ENCODE data around the gene SLC20A1. TPM values are rescaled to one million over a fixed set of nuclear protein-coding genes. Genes with fewer than 3 reads are reported as not detected.

SLC20A1 gene
- total RNA-seq, 1 experiment from 2014 or later: 154 TPM

GRCh38 chr2:112682101-112682500 lies 36.4 kb downstream of the SLC20A1 start:
- H4K20me1 ChIP-seq (ENCODE audit: insufficient read depth): no peaks in the 10 kb centered on the region
- H3K79me2 ChIP-seq (ENCODE audit: insufficient read depth, low read length): no peaks in the 10 kb centered on the region
- ChIA-PET CTCF (interaction anchor here (1.2 kb wide), 1 partner anchor 11 kb away, joined by 4 read pairs; no protein-coding TSS in a partner anchor), RAD21 (ENCODE audit: low non-redundant PET in 1 of 2, low total read pairs in 2 of 2, uncharacterized antibody in 2 of 2, unreplicated experiment in 2 of 2) (no interaction called here), POLR2A (no interaction called here)
- H3K4me2 ChIP-seq (ENCODE audit: low read length): no peak overlapping the region
- intact Hi-C loops (cut with micrococcal nuclease): no loop called here
- no peaks in the 10 kb centered on the region for H3K36me3 ChIP-seq (ENCODE audit: control insufficient read depth in 1 of 2, insufficient read depth in 2 of 2, low read length in 2 of 2)
- H3K27me3 ChIP-seq (ENCODE audit: insufficient read depth, low read length): no peaks in the 10 kb centered on the region
- H3K9me3 ChIP-seq (ENCODE audit: control insufficient read depth in 1 of 2, insufficient read depth in 1 of 2, low read depth in 1 of 2, low read length in 2 of 2): no peaks in the 10 kb centered on the region
- BruUV-seq (replicated peaks): no TSS peak
- peaks cover 0 to 8% of the 10 kb centered on the region in 2 experiments; a peak in 1 of 4 replicates for H3K4me1 ChIP-seq (ENCODE audit: control insufficient read depth in 1 of 2, insufficient read depth in 2 of 2, low read length in 2 of 2)
- no peak overlapping the region for H3K4me3 ChIP-seq (replicated peaks in 1 of 2; ENCODE audit: low read depth in 1 of 2, low read length in 2 of 2)
- H2AFZ ChIP-seq (ENCODE audit: low read depth, low read length, poor library complexity, severe bottlenecking): no peak overlapping the region
- H3K9me2 ChIP-seq (ENCODE audit: insufficient read depth): no peaks in the 10 kb centered on the region
- no peak overlapping the region for H3K9ac ChIP-seq (ENCODE audit: low read length)
- TF ChIP-seq JUND (IDR thresholded peaks at IDR 0.05) (no peak), SRF (IDR thresholded peaks at IDR 0.05; ENCODE audit: low read depth) (no peak), EZH2phosphoT487 (IDR thresholded peaks at IDR 0.05; ENCODE audit: borderline replicate concordance) (no peak), FOSL1 (IDR thresholded peaks at IDR 0.05; ENCODE audit: low read depth) (no peak), ZFX (IDR thresholded peaks at IDR 0.05) (no peak), CBX3 (IDR thresholded peaks at IDR 0.05; ENCODE audit: low read depth) (no peak), ZNF274 (IDR thresholded peaks at IDR 0.05; ENCODE audit: low read depth, low read length) (no peak), SP1 (IDR thresholded peaks at IDR 0.05; ENCODE audit: low read depth) (no peak), REST (IDR thresholded peaks at IDR 0.05; ENCODE audit: low read depth) (no peak), EGR1 (IDR thresholded peaks at IDR 0.05; ENCODE audit: low read depth) (no peak), CEBPB (IDR thresholded peaks at IDR 0.05; ENCODE audit: low read depth) (no peak), POLR2AphosphoS5 (IDR thresholded peaks at IDR 0.05; ENCODE audit: low read depth, low read length) (no peak), SIN3A (IDR thresholded peaks at IDR 0.05; ENCODE audit: low read depth) (no peak), EZH2 (IDR thresholded peaks at IDR 0.05) (no peak), POLR2A (IDR thresholded peaks at IDR 0.05; ENCODE audit: borderline replicate concordance, extremely low read depth, insufficient read depth, insufficient read length) (no peak), CTCF (IDR thresholded peaks at IDR 0.05 in 2 of 3, conservative IDR thresholded peaks at IDR 0.05 in 1 of 3; ENCODE audit: borderline replicate concordance in 1 of 3, insufficient read depth in 1 of 3, low read depth in 2 of 3, low read length in 2 of 3) (no peak), TCF7L2 (IDR thresholded peaks at IDR 0.05; ENCODE audit: borderline replicate concordance, extremely low read depth, insufficient read depth, insufficient read length) (no peak)
- H3K27ac ChIP-seq (ENCODE audit: low read depth, low read length): no peak overlapping the region
- DNase-seq (ENCODE audit: low read depth, low spot score): no peak
- no peak for ATAC-seq
